Effector CD4-positive, alpha-beta T cell (primary cell): ENCODE results near the gene PC.
"Not testable (repeated sequence)": the region's sequence is repeated elsewhere in the genome, so short reads cannot be mapped to it uniquely, and the experiment has no call there.

Experiments used
- DNase-seq: peaks from one replicate; pipeline ENCODE4 v3.0.0-alpha.2; 2020

PC gene

DNA sequence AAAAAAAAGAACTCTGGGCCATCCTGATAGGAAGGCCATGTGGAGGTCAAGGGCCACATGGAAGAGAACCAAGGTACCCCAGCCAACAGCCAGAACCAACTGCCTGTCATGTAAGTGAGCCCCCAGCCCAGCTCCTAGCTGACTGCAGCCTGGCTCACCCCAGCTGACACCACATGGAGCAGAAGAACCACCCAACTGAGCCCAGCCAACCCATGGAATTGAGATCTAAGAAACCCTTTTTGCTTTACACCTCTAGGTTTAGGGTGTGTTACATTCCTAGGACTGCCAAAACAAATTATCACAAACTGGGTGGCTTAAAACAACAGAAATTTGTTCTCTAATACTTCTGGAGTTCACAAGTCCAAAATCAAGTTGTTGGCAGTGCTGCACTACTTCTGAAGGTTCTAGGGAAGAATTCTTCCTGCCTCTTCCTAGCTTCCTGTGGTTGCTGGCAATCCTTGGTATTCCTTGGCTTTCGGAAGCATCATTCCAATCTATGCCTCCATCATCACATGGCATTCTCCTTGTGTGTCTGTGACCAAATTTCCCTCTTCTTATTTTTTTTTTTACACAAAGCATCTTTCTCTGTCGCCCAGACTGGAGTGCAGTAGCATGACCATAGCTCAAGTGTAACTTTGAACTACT, 21.3 kb upstream of the PC start:
- no peak for DNase-seq

DNA sequence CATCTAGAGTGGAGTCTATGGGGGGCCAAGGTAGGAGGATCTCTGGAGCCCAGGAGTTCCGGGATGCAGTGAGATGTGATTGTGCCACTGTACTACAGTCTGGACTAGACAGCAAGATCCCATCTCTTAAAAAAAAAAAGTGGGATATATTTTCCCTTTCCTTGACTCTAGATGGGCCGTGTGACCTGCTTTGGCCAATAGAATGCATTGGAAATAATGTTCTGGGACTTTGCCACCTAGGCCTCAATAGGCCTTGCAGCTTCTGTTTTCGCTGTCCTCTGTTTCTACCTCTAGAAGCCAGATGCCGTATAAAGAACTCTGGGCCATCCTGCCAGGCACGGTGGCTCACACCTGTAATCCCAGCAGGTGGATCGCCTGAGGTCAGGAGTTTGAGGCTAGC, 20.5 kb upstream of the PC start:
- no peak for DNase-seq

DNA sequence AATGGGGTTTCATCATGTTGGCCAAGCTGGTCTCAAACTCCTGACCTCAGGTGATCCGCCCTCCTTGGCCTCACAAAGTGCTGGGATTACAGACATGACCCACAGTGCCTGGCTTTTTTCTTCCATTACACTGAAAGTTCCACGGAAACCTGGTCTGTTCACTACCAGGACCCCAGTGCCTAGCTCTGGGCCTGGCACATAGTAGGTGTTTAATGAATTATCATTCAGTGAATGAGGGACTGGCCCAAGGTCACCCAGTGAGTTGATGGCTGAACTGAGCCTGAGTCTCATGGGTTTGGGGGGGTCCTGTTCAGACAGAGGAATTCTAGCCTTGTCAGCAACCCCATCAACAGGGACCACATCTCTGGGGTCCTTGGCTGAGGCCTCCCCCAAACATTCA, 20.0 kb upstream of the PC start:
- no peak for DNase-seq

DNA sequence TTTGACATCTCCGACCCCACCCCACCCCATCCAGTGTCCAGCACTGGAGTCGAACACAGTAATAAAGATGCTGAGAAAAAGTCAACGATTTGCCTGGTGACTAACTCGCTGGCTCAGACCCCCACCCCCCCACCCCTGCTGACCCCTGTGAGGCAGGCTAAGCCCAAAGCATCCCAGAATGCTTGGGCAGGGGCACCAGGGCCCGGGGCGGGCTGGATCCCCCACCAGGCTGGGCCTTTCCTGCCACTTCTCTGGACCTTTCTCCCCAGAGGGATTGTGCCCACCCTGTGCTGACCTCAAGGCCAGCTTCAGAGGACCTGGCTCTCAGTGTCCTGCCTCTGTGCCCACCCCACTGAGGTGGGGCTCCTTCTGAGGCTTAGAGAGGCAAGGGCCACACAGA, 18.7 kb upstream of the PC start:
- DNase-seq = no peak

DNA sequence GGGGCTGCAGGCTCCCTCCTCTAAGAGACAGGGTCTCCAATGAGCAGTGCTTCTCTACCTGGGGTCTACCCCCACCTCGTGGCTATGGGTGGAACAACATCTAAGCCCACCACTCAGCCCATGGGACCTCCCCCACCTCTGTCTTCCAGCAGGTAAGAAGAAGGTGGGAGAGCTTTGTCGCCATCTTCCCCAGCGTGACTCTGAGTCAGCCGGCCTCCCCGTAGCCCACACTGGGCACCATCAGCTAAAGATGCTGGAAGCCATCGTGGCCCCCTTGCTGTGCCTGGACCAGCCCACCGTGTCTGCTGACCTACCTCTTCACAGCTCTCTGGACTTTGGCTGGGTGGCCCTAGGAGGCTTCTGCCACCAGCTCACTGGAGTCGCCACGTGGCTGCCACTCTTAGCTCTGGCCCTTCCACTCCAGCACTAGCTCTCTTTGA, 17.9 kb upstream of the PC start:
- DNase-seq = no peak

DNA sequence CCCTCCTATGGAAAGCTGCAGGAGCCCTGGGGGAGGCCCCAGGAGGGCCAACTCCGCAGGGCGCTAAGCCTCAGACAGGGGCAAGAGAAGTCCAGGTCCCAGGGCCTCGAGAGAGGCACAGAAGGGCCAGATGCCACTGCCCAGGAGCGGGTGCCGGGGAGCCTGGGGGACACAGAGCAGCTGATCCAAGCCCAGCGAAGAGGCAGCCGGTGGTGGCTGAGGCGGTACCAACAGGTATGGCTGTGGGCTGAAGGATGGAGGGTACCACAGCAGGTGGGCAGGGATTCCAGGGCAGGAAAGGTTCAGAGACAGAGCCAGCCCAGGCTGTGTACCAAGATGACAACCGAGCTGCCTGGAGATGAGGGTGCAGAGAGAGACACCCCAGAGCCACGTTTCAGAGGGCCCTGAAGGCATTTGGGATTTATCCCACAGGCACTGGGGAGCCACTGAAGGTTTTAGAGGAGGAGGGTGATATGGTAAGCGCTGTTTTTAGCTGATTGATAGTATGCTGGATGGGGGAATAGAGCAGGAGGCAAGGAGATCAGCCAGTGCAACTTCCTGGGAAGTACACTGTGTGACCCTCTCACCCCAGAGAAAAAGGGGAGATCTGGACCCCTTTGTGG, 17.3 kb upstream of the PC start:
- DNase-seq = no peak

DNA sequence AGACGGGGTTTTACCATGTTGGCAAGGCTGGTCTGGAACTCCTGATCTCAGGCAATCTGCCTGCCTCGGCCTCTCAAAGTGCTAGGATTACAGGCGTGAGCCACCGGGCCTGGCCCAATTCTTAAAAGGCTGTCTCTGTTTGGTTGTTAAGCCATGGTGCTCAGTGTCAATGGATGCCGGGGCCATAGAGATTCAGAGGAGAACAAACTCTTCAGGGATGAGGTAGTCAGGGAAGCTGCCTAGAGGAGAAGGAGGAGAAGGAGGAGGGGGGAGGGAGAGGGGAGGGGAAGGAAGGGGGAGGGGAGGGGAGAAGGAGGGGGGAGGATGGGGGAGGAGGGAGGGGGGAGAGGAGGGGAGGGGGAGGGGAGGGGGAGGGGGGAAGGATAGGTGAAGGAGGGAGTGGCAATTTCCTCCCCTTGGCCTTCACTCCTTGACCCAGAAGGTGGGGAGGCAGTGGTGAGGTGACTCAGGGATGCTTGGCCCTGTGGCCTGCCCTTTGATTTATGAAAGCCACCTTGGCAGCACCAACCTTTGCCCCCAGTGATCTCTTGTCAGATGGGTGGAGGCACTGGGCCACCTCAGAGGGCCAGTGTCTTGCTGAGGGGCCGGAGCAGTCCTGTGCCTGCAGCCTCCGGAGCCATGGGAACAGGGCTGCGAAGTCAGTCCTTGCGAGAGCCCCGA, 16.7 kb upstream of the PC start, which contains the start of gene C11orf86:
Gene C11orf86, plus strand, starts transcription at position 581 of the 681 bp plus-strand sequence. Its CDS starts 59 bp downstream, at position 640.
- DNase-seq = no peak

DNA sequence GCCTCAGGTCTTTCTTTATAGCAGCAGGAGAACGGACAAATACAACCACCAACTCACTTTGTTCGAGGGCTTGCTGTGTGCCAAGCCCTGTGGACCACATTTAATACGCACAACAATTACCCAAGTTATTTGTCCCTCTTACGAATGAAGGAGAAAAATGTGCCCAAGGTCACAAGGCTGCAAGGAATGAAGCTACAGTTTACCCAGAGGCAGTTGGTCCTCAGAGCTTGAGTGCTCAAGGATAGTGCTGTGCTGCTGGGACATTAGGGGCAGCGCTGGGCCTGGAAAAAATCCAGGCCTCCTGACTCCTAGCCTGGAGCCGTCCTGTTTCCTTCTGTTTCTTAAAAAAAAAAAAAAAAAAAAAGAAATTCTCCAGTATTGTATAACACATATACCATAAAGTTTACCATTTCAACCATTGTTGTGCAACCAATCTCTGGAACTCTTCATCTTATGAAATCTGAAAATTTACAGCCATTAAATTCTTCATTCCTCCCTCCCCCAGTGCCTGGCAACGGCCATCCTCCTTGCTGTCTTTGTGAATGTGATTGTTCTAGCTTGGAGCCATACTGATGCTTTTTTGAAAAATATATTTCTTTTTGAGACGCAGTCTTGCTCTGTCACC, 15.9 kb upstream of the PC start:
- no peak for DNase-seq

DNA sequence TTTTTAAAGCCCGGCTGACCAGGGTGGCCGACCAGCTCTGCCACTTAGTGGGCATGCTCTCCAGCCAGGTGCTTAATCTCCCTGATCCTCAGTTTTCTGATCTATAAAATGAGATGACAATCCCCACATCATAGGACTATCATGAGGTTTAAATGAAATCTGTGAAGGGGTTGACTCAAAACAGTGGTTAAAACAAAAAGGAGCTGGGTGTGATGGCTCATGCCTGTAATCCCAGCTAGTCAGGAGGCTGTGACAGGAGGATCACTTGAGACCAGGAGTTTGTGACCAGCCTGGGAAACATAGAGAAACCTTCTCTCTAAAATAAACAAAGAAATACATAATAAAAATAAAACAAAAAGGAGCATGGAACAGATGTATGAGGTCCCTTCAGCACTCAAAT, 13.3 kb upstream of the PC start:
- DNase-seq = no peak

DNA sequence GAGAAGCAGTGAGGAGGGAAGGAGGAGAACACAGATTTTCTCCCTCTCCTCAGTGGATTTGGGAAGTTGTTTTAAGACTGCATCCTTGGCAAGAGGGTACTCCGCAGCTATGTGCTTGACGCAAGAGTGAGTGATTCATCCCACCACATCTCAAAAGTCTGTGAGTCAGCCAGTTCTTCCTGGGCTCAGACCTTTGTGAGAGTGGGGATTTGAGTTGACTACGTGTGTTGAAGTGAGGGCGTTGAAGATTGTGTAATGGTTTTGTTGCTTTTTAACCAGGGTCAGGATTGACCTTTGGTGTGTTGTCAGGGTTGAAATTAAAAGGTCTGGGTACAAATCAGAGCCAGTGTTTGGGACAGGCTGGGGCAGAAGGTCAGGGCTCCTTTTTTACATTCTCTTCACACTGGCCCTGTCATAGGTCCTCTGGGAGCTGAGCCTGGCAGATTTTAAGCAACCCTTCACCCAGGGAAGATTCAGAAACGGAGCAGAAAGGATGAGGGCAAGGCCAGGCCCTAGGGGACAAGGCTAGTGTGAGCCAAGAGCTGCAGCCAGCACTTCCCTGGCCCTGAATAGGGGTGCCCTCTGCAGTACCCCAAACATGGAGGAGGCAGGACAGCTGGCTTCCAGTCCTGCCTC, 12.7 kb upstream of the PC start:
- DNase-seq = no peak

DNA sequence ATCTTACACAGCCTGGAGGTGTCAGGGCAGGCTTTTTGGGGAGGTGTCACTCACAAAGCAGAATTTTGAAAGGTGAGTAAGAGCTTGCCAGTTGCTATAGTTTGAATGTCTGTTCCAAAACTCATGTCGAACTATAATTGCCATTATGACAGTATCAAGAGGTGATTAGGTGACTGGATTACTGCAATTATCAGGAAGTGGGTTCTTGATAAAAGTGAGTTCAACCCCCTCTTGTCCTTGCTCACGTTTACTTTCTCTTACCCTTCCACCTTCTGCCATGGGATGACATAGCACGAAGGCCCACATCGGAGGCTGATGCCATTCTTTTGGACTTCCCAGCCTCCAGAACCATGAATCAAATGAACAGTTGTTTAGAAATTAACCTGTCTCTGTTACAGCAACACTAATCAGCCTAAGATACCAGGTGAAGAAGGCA, 12.2 kb upstream of the PC start:
- DNase-seq = no peak

DNA sequence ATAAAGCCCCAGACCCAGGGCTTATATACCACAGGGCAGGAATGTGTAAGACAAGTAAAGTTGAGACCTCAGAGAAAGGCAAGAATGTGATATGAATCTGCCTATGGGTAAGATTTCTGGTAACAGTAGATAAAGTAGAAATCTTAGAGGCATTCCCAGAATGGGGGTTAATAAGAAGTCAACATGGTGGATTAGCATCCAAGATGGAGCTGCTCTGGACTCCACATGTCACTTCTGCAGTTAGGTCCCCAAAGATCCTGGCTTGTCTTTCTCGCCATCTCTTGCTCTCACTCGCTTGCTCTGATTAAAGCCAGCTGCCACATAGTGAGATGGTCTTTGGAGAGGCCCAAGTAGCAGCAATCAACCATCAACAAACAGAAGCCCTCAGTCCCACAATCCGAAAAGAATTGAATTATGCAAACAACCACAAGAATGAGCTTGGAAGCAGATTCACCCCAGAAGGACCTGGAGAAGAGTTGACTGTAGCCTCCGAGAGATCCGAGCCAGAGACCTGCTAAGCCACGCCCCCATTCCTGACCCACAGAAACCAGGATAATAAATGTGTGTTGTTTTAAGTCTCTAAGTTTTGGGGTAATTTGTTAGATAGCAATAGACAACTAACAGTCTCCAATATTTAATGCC, 11.5 kb upstream of the PC start:
- DNase-seq = no peak

DNA sequence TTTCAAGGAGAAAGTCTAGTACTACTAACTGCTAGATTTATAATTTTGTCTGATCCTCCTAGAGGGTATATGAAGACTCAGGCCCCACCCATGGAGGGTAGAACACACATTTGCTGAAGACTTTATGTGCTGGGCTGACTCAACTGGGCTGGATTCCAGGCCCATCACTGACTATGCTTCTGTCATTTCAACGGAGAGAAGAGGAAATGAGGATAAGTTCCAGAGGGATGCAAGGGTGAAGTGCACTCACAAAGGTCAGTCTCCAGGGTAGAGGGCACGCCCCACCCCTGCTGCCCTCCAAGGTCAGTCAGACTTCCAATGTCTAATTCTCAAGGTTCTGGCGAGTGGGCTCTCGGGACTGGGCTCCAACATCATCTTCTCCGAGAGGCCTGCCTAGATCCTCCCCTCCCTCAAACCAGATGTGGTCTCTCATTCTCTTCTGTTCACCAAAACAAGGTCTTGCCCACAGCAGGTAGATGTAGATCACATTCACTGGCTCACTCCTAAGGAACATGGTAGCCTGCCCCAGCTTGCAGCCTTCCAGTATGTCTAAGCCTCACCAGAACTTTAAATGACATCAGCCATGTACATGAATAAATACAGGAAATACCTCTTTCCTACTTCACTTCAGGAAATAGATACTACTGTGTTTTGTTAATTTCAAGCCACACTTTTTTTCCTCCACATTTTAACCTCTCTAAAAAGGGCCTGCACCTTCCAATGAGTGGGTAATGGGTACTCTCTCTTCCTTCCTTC, 9.7 kb upstream of the PC start:
- no peak for DNase-seq

DNA sequence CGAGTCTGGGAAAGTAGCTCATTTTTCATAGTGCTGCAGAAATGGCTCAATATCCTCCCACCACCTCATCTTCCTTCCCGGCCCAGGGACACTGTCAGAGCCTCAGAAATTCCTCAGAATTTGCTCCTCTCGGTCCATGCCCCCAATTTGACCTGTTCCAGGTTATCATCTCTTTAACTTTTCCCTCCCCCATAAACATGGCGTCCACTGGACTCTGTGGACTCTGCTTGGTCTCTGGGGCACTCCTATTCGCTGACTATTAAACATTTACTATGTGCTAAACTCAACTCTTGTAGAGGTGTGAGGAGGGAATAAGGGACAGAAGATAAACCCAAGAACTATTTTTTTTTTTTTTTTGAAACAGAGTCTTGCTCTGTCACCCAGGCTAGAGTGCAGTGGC, 8.2 kb upstream of the PC start:
- no peak for DNase-seq

DNA sequence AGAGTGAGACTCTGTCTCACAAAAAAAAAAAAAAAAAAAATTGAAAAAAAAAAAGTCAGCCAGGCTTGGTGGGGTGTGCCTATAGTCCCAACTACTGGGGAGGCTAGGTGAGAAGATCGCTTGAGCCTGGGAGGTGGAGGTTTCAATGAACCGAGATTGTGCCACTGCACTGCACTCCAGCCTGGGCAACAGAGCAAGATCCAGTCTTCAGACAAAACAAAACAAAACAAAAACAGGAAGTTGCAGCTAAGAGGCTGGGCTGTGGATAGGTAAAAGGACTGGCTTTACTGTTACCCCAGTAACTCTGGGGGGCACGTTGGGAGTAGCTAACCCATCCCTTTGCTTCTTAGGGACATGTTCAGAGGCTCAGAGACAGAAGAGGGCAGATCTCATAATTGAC, 6.3 kb upstream of the PC start:
- DNase-seq = no peak

DNA sequence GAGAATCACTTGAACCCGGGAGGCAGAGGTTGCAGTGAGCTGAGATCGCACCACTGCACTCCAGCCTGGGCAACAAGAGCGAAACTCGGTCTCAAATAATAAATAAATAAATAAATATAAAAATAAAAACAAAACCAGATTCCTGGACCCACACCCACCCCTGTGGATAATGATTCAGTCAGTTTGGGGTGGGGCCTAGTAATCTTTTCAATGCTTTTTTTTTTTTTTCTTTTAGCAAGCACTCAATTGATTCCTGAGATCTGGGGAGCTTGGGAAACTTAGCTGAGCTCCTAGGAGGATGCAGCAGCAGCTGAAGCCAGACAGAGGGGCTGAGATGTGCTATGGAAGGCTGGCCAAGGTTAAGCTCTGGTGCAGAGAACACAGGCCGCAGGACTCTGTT, 4.6 kb upstream of the PC start:
- DNase-seq = no peak

DNA sequence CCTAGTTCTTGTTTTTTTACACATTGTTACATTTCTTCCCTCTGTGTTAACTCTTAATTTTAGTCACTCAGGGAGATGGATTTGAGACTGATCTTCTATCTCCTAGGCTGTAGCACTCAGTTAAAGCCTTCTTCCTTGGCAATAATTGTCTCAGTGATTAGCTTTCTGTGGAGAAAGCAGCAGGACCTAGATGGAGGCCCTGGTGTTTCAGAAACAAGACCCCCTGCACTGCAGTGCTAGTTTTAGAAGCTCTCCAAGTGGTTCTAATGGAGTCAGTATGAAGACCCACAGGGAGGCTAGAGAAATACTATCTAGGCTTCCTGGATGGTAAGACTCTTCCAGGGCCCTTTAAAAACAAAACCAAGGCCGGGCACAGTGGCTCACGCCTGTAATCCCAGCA, 4.1 kb upstream of the PC start:
- no peak for DNase-seq

DNA sequence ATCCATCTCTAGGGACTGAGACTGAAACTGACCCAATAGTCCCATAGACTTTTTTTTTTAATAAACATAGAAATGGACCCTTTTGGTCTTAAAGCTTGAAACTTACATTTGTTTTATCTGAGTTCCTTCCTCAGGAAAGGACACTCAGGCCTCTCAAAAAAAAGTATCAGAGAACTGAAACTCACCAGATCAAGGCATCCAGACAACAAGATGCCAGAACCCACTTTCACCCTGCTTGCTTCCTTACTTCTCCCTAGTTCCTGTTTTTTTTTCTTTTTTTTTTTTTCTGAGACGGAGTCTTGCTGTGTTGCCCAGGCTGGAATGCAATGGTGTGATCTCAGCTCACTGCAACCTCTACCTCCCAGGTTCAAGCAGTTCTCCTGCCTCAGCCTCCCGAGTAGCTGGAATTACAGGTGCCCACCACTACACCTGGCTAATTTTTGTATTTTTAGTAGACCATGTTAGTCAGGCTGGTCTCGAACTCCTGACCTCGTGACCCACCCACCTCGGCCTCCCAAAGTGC, 3.6 kb upstream of the PC start:
- not testable (repeated sequence) for DNase-seq

DNA sequence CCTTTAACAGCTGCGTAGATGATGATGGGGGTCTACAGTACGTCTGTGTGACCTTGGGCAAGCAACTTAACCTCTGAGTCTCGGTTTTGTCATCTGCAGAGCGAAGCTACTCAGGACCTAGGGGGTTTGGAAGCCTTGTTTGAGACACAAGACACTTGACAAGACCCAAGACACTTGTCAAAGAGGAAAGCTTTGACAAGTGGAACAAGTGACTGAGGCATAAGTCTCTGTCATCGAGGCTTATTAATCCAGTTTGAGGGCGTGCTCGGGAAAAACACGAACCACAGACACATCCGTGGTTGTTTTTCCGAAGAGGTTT, 732 bp upstream of the PC start:
- DNase-seq = no peak

DNA sequence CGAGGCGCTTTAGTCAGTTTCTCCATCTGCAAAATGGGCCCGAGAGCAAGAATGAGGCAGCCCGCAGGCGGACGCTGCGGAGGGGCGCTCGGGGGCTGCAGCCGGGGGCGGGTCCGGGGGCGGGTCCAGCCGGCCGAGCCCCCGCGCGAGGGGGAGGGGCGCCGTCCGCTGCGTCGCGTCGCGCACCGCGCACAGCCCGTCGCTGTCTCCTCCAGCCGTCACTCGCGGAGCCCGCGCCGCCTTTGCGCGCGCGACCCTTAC, 282 bp downstream of the PC start:
- no peak for DNase-seq

DNA sequence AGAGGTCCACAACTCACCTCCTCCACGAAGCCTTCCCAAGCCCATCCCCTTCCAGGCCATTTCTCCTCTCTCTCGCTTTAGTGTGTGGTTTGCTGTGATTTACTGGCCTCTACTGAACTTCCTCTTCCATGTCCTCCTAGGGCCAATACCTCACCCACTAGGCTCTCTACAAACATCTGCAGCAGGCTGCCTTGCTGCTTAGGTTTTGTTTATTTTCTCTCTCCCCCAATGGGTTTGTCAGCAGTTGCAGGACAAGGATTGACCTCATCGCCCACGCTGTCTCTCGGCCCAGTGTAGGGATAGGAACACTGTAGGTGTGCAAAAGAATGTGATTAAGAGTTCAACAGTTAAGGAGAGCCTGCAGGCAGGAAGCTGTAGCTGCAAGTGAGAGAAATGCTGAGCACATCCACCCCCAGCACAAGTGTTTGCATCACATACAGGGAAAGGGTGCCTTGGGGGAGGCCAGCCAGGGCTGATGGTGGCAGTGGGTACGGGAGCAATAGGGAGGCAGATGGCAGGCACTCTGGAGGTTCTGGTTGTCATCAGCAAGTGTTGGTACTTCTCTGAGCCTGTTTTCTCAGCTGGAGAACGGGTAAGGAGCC, 1.4 kb downstream of the PC start:
- DNase-seq = no peak
